H9 (cell line): Measurements from ENCODE around the gene DISC1. TPM values are rescaled to one million over a fixed set of nuclear protein-coding genes. Genes with fewer than 3 reads are reported as not detected.

Experiments used
- DNase-seq: peaks from one replicate; pipeline ENCODE4 v3.0.0-alpha.2; 2017
- H2AFZ ChIP-seq: one replicate; pipeline ENCODE4 v1.6.1; 2013; ENCODE audit warnings: mild to moderate bottlenecking, low read length, control low read depth, moderate library complexity
- H2AK5ac ChIP-seq: 2 replicates; pipeline ENCODE4 v1.6.1; 2013; ENCODE audit warnings: low read length, control low read depth, mixed read lengths; ENCODE audit not compliant: insufficient read length
- H2BK120ac ChIP-seq: one replicate; pipeline ENCODE4 v1.6.1; 2013; ENCODE audit warnings: low read depth, mild to moderate bottlenecking, low read length, control low read depth, inconsistent platforms; ENCODE audit not compliant: poor library complexity, severe bottlenecking
- H2BK12ac ChIP-seq: 2 replicates; pipeline ENCODE4 v1.6.1; 2013; ENCODE audit warnings: low read length, control low read depth, mixed read lengths, low read depth; ENCODE audit not compliant: insufficient read length
- H2BK15ac ChIP-seq: 2 replicates; pipeline ENCODE4 v1.6.1; 2013; ENCODE audit warnings: low read depth, low read length, control low read depth
- H2BK20ac ChIP-seq: one replicate; pipeline ENCODE4 v1.6.1; 2013; ENCODE audit warnings: low read depth, mild to moderate bottlenecking, low read length, control low read depth, inconsistent platforms; ENCODE audit not compliant: poor library complexity, severe bottlenecking
- H2BK5ac ChIP-seq: 2 replicates; pipeline ENCODE4 v1.6.1; 2013; ENCODE audit warnings: low read length, control low read depth, mixed read lengths; ENCODE audit not compliant: insufficient read length
- H3K14ac ChIP-seq: 2 replicates; pipeline ENCODE4 v1.6.1; 2013; ENCODE audit warnings: low read length, control low read depth; ENCODE audit not compliant: insufficient read depth
- H3K18ac ChIP-seq: 2 replicates; pipeline ENCODE4 v1.6.1; 2013; ENCODE audit warnings: low read depth, mild to moderate bottlenecking, mixed read lengths, low read length, control low read depth; ENCODE audit not compliant: insufficient read length
- H3K23ac ChIP-seq: 2 replicates; pipeline ENCODE4 v1.6.1; 2013; ENCODE audit warnings: low read length, control low read depth, mixed read lengths, low read depth; ENCODE audit not compliant: insufficient read length
- H3K23me2 ChIP-seq: 2 replicates; pipeline ENCODE4 v1.6.1; 2013; ENCODE audit warnings: low read depth, mild to moderate bottlenecking, mixed read lengths, low read length, control low read depth; ENCODE audit not compliant: insufficient read length, poor library complexity, severe bottlenecking
- H3K27ac ChIP-seq: 2 replicates; pipeline ENCODE4 v1.5.1; 2013; ENCODE audit warnings: low read length, control low read depth, mixed read lengths, low read depth; ENCODE audit not compliant: insufficient read length
- H3K27me3 ChIP-seq: 2 replicates; pipeline ENCODE4 v1.6.1; 2013; ENCODE audit warnings: low read length, control low read depth, inconsistent platforms; ENCODE audit not compliant: insufficient read depth
- H3K4ac ChIP-seq: 2 replicates; pipeline ENCODE4 v1.6.1; 2013; ENCODE audit warnings: low read depth, mild to moderate bottlenecking, control low read depth, inconsistent platforms, low read length, moderate library complexity
- H3K4me1 ChIP-seq: 2 replicates; pipeline ENCODE4 v1.6.1; 2013; ENCODE audit warnings: low read length, control low read depth, inconsistent platforms; ENCODE audit not compliant: insufficient read depth
- H3K4me2 ChIP-seq: 2 replicates; pipeline ENCODE4 v1.6.1; 2013; ENCODE audit warnings: low read length, control low read depth, mixed read lengths; ENCODE audit not compliant: insufficient read length, insufficient read depth
- H3K56ac ChIP-seq: 2 replicates; pipeline ENCODE4 v1.6.1; 2013; ENCODE audit warnings: low read depth, mild to moderate bottlenecking, mixed read lengths, low read length, control low read depth; ENCODE audit not compliant: insufficient read length
- H3K79me1 ChIP-seq: 2 replicates; pipeline ENCODE4 v1.6.1; 2013; ENCODE audit warnings: low read depth, mild to moderate bottlenecking, moderate library complexity, low read length, control low read depth, inconsistent platforms; ENCODE audit not compliant: insufficient read depth, poor library complexity, severe bottlenecking
- H3K79me2 ChIP-seq: 2 replicates; pipeline ENCODE4 v1.6.1; 2013; ENCODE audit warnings: low read length, control low read depth, inconsistent platforms; ENCODE audit not compliant: insufficient read depth
- H3K9ac ChIP-seq: 2 replicates; pipeline ENCODE4 v1.6.1; 2013; ENCODE audit warnings: low read length, control low read depth, mixed read lengths; ENCODE audit not compliant: insufficient read length; ENCODE audit errors: extremely low read depth
- H3K9me3 ChIP-seq: one replicate; pipeline ENCODE4 v1.6.1; 2013; ENCODE audit warnings: low read depth, low read length, inconsistent platforms; ENCODE audit not compliant: control insufficient read depth
- H3T11ph ChIP-seq: one replicate; pipeline ENCODE4 v1.6.1; 2013; ENCODE audit warnings: mild to moderate bottlenecking, low read length, control low read depth, inconsistent platforms
- H4K20me1 ChIP-seq: one replicate; pipeline ENCODE4 v1.6.1; 2013; ENCODE audit not compliant: control insufficient read depth, insufficient read length, insufficient read depth
- H4K5ac ChIP-seq: 2 replicates; pipeline ENCODE4 v1.6.1; 2013; ENCODE audit warnings: low read depth, mild to moderate bottlenecking, mixed read lengths, low read length, control low read depth; ENCODE audit not compliant: insufficient read length
- H4K8ac ChIP-seq: replicated peaks from 2 replicates; pipeline ENCODE4 v1.6.1; 2013; ENCODE audit warnings: low read length, control low read depth, mixed read lengths, low read depth; ENCODE audit not compliant: insufficient read length
- H4K91ac ChIP-seq: 2 replicates; pipeline ENCODE4 v1.6.1; 2013; ENCODE audit warnings: low read depth, mild to moderate bottlenecking, moderate library complexity, mixed read lengths, low read length, control low read depth; ENCODE audit not compliant: insufficient read length
- H3K27ac Mint-ChIP-seq, 3 experiments: 2 replicates in 2 of 3; 3 replicates in 1 of 3; pipeline ENCODE4 v1.8.0; 2020 to 2021; ENCODE audit warnings: mixed read lengths in 3 of 3, mild to moderate bottlenecking in 1 of 3, moderate library complexity in 1 of 3
- H3K27me3 Mint-ChIP-seq: 2 replicates; pipeline ENCODE4 v1.8.0; 2021; ENCODE audit warnings: low read depth, mild to moderate bottlenecking, moderate library complexity, mixed read lengths
- H3K36me3 Mint-ChIP-seq, 3 experiments: 2 replicates in 2 of 3; 3 replicates in 1 of 3; pipeline ENCODE4 v1.8.0; 2020 to 2021; ENCODE audit warnings: low read depth in 3 of 3, mixed read lengths in 3 of 3; ENCODE audit not compliant: insufficient read depth in 1 of 3
- H3K4me1 Mint-ChIP-seq, 2 experiments: 2 replicates each; pipeline ENCODE4 v1.8.0; 2020; ENCODE audit warnings: mixed read lengths in 2 of 2
- H3K4me3 Mint-ChIP-seq, 2 experiments: 2 replicates in 1 of 2; 3 replicates in 1 of 2; pipeline ENCODE4 v1.8.0; 2020 to 2021; ENCODE audit warnings: mild to moderate bottlenecking in 2 of 2, mixed read lengths in 2 of 2, moderate library complexity in 1 of 2
- H3K9me3 Mint-ChIP-seq, 2 experiments: 2 replicates in 1 of 2; 3 replicates in 1 of 2; pipeline ENCODE4 v1.8.0; 2020; ENCODE audit warnings: mild to moderate bottlenecking in 2 of 2, mixed read lengths in 2 of 2, moderate library complexity in 1 of 2
- WGBS: extraction: QIAGEN DNeasy Blood & Tissue Kit; methylation state at CpG from one replicate; pipeline ENCODE4 v1.1.7; 2013; ENCODE audit warnings: missing lambda C conversion rate, low lambda C conversion rate, mixed read lengths; ENCODE audit not compliant: insufficient read length; ENCODE audit errors: extremely low coverage; 5-methylcytosine and 5-hydroxymethylcytosine counted together
- total RNA-seq: library from RNA; stranded (reverse); gene quantifications from 2 replicates; pipeline ENCODE4 v1.2.1, GENCODE V29; 2021
- TF ChIP-seq, protein P1 (sequence below): fragments of 200-600 bp; sonication (generic); conservative IDR thresholded peaks from 3 replicates; pipeline ENCODE4 v1.8.0; 2021; ENCODE audit warnings: antibody characterized with exemption, mild to moderate bottlenecking

The DISC1 gene
- total RNA-seq, 1 experiment from 2014 or later, result 2.5 TPM

- H3K4me2 ChIP-seq, result no peak overlapping the region
- no peak overlapping the region for H2AK5ac ChIP-seq
- no peak overlapping the region for H2BK12ac ChIP-seq
- no peak overlapping the region for H3K14ac ChIP-seq
- no peaks in the 10 kb centered on the region for H3K4me1 ChIP-seq
- H4K8ac ChIP-seq, result no peak overlapping the region
- no peak overlapping the region for H4K5ac ChIP-seq
- H3T11ph ChIP-seq, result no peak overlapping the region
- no peak overlapping the region for H3K4ac ChIP-seq
- H3K79me1 ChIP-seq, result no peaks in the 10 kb centered on the region
- no peaks in the 10 kb centered on the region for H3K79me2 ChIP-seq
- Mint-ChIP-seq H3K27ac (no peak overlapping the region), H3K4me1 (peaks cover 13 to 15% of the 10 kb centered on the region in 2 experiments), H3K9me3 (no peaks in the 10 kb centered on the region), H3K4me3 (no peak overlapping the region), H3K36me3 (no peaks in the 10 kb centered on the region), H3K27me3 (peaks cover 18% of the 10 kb centered on the region)
- H3K9me3 ChIP-seq, result no peaks in the 10 kb centered on the region
- no peak overlapping the region for H2BK120ac ChIP-seq
- no peak overlapping the region for H3K23ac ChIP-seq
- H3K27me3 ChIP-seq, result no peaks in the 10 kb centered on the region
- no peak overlapping the region for H3K18ac ChIP-seq
- no peak overlapping the region for H2BK5ac ChIP-seq
- H3K56ac ChIP-seq, result no peak overlapping the region
- no peak overlapping the region for H4K91ac ChIP-seq
- no peak overlapping the region for H3K27ac ChIP-seq
- no peak overlapping the region for H3K9ac ChIP-seq
- no CpG with 5 or more reads among the region's 5 CpGs for WGBS
- H2AFZ ChIP-seq, result no peak overlapping the region
- DNase-seq, result no peak
- H3K23me2 ChIP-seq, result no peaks in the 10 kb centered on the region
- no peaks in the 10 kb centered on the region for H4K20me1 ChIP-seq
- no peak overlapping the region for H2BK15ac ChIP-seq
- TF ChIP-seq, protein P1, sequence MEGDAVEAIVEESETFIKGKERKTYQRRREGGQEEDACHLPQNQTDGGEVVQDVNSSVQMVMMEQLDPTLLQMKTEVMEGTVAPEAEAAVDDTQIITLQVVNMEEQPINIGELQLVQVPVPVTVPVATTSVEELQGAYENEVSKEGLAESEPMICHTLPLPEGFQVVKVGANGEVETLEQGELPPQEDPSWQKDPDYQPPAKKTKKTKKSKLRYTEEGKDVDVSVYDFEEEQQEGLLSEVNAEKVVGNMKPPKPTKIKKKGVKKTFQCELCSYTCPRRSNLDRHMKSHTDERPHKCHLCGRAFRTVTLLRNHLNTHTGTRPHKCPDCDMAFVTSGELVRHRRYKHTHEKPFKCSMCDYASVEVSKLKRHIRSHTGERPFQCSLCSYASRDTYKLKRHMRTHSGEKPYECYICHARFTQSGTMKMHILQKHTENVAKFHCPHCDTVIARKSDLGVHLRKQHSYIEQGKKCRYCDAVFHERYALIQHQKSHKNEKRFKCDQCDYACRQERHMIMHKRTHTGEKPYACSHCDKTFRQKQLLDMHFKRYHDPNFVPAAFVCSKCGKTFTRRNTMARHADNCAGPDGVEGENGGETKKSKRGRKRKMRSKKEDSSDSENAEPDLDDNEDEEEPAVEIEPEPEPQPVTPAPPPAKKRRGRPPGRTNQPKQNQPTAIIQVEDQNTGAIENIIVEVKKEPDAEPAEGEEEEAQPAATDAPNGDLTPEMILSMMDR, result no peak
- no peak overlapping the region for H2BK20ac ChIP-seq
These were observed 233.9 kb downstream of the DISC1 start for GRCh38 chr1:231860221-231861088.
